ENCODE measurements around the gene SLC25A13. TPM values are rescaled to one million over a fixed set of nuclear protein-coding genes. Genes with fewer than 3 reads are reported as not detected.

The SLC25A13 gene
- total and polyA plus RNA-seq, 12 donors: 10.8 to 55.1 (median 33.9) TPM

DNA sequence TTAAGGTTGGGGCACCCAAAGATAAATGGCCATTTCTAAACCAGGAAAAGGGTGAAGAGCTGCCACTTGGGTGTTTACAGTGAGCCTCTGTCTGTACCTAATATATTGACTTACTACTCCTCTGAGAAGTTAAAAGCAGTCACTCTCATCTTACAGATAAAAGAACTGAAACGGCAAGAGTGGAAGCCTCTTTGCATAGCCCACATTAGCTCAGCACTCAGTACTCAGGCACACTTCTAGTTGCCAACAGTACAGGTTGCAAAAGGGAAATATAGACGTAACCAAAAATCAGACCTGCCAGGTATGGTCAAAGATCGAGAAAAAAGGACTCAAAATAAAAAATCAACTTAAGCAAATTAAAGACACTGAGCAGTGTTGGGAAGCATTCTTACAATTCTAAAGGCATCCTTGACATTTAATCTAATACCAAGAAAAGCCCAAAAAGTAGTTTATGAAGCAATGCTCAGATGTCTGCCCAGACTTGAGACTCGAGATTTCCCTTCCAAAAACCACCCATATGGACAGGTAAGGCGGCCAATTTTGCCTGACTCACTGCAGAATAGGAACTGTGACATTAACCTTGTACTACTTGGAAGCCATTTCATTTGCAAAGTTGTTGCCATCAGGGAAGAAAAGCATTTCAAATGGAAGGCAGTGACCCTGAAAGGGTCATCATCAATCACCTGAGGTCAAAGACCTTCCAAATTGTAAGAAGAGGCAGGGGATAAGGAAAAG lies 139.3 kb downstream of the SLC25A13 start:
- H3K36me3 ChIP-seq (replicated peaks in 1 of 2): peaks cover 0 to 14% of the 10 kb centered on the region in 2 donors
- no peaks in the 10 kb centered on the region for H3K4me1 ChIP-seq (replicated peaks in 1 of 2)
- H3K27me3 ChIP-seq: no peaks in the 10 kb centered on the region
- WGBS, 4 donors: 58 to 69% (median 64%) methylated on average over 5 of the region's 5 CpGs
- DNase-seq: peak in 2 of 7 donors; percentile 4 to 25
- intact Hi-C loops (cut with DNase I): no loop called here
- TF ChIP-seq, protein P1, sequence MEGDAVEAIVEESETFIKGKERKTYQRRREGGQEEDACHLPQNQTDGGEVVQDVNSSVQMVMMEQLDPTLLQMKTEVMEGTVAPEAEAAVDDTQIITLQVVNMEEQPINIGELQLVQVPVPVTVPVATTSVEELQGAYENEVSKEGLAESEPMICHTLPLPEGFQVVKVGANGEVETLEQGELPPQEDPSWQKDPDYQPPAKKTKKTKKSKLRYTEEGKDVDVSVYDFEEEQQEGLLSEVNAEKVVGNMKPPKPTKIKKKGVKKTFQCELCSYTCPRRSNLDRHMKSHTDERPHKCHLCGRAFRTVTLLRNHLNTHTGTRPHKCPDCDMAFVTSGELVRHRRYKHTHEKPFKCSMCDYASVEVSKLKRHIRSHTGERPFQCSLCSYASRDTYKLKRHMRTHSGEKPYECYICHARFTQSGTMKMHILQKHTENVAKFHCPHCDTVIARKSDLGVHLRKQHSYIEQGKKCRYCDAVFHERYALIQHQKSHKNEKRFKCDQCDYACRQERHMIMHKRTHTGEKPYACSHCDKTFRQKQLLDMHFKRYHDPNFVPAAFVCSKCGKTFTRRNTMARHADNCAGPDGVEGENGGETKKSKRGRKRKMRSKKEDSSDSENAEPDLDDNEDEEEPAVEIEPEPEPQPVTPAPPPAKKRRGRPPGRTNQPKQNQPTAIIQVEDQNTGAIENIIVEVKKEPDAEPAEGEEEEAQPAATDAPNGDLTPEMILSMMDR (IDR thresholded peaks at IDR 0.05): no peak
- no peak for TF ChIP-seq POLR2A (IDR thresholded peaks at IDR 0.05)
- no peak overlapping the region for H3K27ac ChIP-seq
- no peaks in the 10 kb centered on the region for H3K9me3 ChIP-seq (replicated peaks in 1 of 3)
- H3K4me3 ChIP-seq: no peak overlapping the region

DNA sequence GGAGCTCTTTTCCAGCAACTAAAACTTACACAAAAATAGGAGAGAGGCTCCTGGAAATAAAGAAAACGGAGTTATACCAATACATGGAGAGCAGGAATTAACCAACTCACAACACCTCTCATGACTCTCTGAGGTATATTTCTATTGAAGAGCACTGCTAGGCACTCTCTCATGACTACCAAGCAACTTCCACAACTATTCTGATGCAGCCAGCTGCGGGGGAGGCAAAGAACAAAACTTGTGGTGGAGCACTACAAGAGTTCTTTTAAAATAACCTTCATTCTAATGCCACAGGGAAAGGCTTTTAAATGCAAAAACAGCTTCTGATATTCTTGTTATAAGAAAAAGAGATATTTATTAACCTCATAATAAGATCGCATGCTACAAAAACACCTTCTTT lies 140.7 kb downstream of the SLC25A13 start:
- Histone ChIP-seq H3K4me3 (no peak overlapping the region), H3K9me3 (replicated peaks in 1 of 3) (no peaks in the 10 kb centered on the region), H3K36me3 (replicated peaks in 1 of 2) (peaks cover 0 to 14% of the 10 kb centered on the region in 2 donors), H3K27ac (no peak overlapping the region), H3K4me1 (replicated peaks in 1 of 2) (no peaks in the 10 kb centered on the region), H3K27me3 (no peaks in the 10 kb centered on the region)
- intact Hi-C loops (cut with DNase I): no loop called here
- WGBS, 4 donors: 88 to 96% (median 95%) methylated on average over 3 of the region's 3 CpGs
- TF ChIP-seq, protein P1 (IDR thresholded peaks at IDR 0.05): no peak
- TF ChIP-seq POLR2A (IDR thresholded peaks at IDR 0.05): no peak
- DNase-seq: no peak

DNA sequence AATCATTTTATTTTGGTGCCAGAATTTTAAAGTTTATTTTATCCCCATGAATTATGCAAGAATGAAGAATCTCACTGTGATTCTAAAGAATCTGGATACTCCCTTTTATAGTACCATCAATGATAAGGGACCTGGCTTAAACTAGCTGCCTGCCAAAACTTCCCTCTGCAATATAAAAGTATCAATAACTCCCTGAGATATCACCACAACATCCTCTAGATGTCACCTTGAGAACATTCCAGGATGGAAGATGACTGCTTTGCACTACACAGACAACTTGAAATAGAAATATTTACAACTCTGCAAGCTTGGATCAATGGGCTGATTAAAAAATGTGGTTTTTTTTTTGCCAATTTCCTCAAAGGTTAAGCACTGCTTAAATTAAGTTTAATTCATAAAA lies 142.1 kb downstream of the SLC25A13 start:
- TF ChIP-seq, protein P1 (IDR thresholded peaks at IDR 0.05): no peak
- no peak for TF ChIP-seq POLR2A (IDR thresholded peaks at IDR 0.05)
- intact Hi-C loops (cut with DNase I): no loop called here
- H3K36me3 ChIP-seq (replicated peaks in 1 of 2): peaks cover 0 to 14% of the 10 kb centered on the region in 2 donors
- DNase-seq: no peak
- no peaks in the 10 kb centered on the region for H3K9me3 ChIP-seq (replicated peaks in 1 of 3)
- H3K27ac ChIP-seq: no peak overlapping the region
- H3K4me1 ChIP-seq (replicated peaks in 1 of 2): no peaks in the 10 kb centered on the region
- no peaks in the 10 kb centered on the region for H3K27me3 ChIP-seq
- H3K4me3 ChIP-seq: no peak overlapping the region

DNA sequence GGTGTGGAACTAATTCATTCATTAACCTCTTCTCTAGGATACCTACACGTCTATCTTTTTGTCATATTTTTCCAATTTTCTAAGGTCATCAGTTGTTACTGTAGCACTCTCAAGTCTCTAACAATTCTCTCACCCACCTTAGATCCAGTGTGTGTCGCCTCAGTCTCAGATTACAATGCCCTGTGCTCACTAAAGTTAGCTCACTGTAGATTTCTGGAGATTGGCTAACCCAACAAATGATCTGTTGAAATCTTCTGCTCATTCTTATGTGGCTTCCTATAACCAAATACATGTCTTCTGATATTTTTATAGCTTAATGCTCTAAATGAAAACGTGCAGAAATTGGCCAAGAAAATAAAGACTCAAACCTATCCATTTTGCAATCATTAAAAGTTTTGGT lies 142.6 kb downstream of the SLC25A13 start:
- Histone ChIP-seq H3K4me1 (replicated peaks in 1 of 2) (no peaks in the 10 kb centered on the region), H3K4me3 (no peak overlapping the region), H3K27ac (no peak overlapping the region), H3K9me3 (replicated peaks in 1 of 3) (no peaks in the 10 kb centered on the region), H3K27me3 (no peaks in the 10 kb centered on the region), H3K36me3 (replicated peaks in 1 of 2) (peaks cover 0 to 11% of the 10 kb centered on the region in 2 donors)
- WGBS, 4 donors: 87 to 90% (median 88%) methylated on average over 3 of the region's 3 CpGs
- no peak for TF ChIP-seq POLR2A (IDR thresholded peaks at IDR 0.05)
- TF ChIP-seq, protein P1 (IDR thresholded peaks at IDR 0.05): no peak
- DNase-seq: no peak
- intact Hi-C loops (cut with DNase I): no loop called here
